C4-2B (cell line): Measurements from ENCODE around the gene TAF4B.

Source experiments
- CTCF ChIP-seq: fragments of 450-650 bp; conservative IDR thresholded peaks from 2 replicates; pipeline ENCODE4 v1.5.1; 2017; ENCODE audit warnings: mild to moderate bottlenecking
- ZFX ChIP-seq: fragments of 450-650 bp; IDR thresholded peaks from 2 replicates; pipeline ENCODE4 v1.6.1; 2017

DNA sequence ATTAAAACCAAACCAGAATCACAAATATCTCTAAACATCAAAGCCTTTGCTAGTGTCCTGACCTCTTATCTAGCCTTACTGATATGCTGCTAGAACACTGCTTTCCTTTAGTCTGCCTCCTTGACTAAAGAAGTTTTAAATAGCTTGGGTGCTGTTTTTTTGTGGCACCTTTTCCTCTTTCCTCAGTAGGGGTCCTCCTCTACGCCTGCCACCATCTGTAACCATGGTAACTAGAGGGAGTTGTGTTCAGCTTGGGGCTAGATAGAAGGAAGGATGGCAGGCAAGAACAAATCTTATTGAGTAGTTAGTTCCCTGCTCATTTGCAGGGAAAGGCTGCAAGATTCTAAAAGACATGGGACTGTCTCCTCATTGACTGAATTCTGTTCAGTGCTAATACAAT is 86.0 kb downstream of the TAF4B start:
- no peak for TF ChIP-seq ZFX
- no peak for TF ChIP-seq CTCF
